Hepatocyte (in vitro differentiated cells): ENCODE measurements around the gene HTR3E. TPM values are rescaled to one million over a fixed set of nuclear protein-coding genes. Genes with fewer than 3 reads are reported as not detected.
A peak's percentile ranks its signal among the peaks of the same experiment; 100 is the strongest.

Source experiments
- DNase-seq: peaks from one replicate; pipeline ENCODE4 v3.0.0-alpha.2; 2016; ENCODE audit warnings: low spot score
- H2AFZ ChIP-seq: fragments of 200-600 bp; sonication (generic); 2 replicates; pipeline ENCODE4 v1.6.0; 2016; ENCODE audit warnings: antibody characterized with exemption, mild to moderate bottlenecking
- H3K27ac ChIP-seq: fragments of 200-600 bp; sonication (generic); 2 replicates; pipeline ENCODE4 v1.5.1; 2016; ENCODE audit warnings: mild to moderate bottlenecking
- H3K27me3 ChIP-seq: fragments of 200-600 bp; sonication (generic); 2 replicates; pipeline ENCODE4 v1.6.1; 2016
- H3K36me3 ChIP-seq: fragments of 200-600 bp; sonication (generic); replicated peaks from 2 replicates; pipeline ENCODE4 v1.5.1; 2016; ENCODE audit warnings: low read depth; ENCODE audit not compliant: insufficient read depth
- H3K4me1 ChIP-seq: fragments of 200-600 bp; sonication (generic); 2 replicates; pipeline ENCODE4 v1.5.1; 2016; ENCODE audit warnings: mild to moderate bottlenecking, moderate library complexity; ENCODE audit not compliant: insufficient read depth
- H3K4me2 ChIP-seq: fragments of 200-600 bp; sonication (generic); 2 replicates; pipeline ENCODE4 v1.6.0; 2016
- H3K4me3 ChIP-seq: fragments of 200-600 bp; sonication (generic); 2 replicates; pipeline ENCODE4 v1.5.1; 2016; ENCODE audit warnings: mild to moderate bottlenecking
- H3K79me2 ChIP-seq: fragments of 200-600 bp; sonication (generic); 2 replicates; pipeline ENCODE4 v1.6.0; 2017; ENCODE audit warnings: mild to moderate bottlenecking
- H3K9me2 ChIP-seq: fragments of 200-600 bp; sonication (generic); replicated peaks from 2 replicates; pipeline ENCODE4 v1.6.0; 2017; ENCODE audit warnings: mild to moderate bottlenecking; ENCODE audit not compliant: insufficient read depth
- H3K9me3 ChIP-seq: fragments of 200-600 bp; sonication (generic); 2 replicates; pipeline ENCODE4 v1.5.1; 2016; ENCODE audit warnings: low read depth, mild to moderate bottlenecking
- H4K20me1 ChIP-seq: fragments of 200-600 bp; sonication (generic); 2 replicates; pipeline ENCODE4 v1.6.0; 2016; ENCODE audit warnings: mild to moderate bottlenecking; ENCODE audit not compliant: insufficient read depth, poor library complexity, severe bottlenecking
- EZH2 ChIP-seq: fragments of 200-600 bp; sonication (generic); IDR thresholded peaks from 2 replicates; pipeline ENCODE4 v1.6.1; 2016; ENCODE audit warnings: antibody characterized with exemption, mild to moderate bottlenecking, borderline replicate concordance
- EZH2phosphoT487 ChIP-seq: fragments of 200-600 bp; sonication (generic); IDR thresholded peaks from one replicate; pipeline ENCODE4 v1.6.1; 2018; ENCODE audit warnings: antibody characterized with exemption, mild to moderate bottlenecking, low read depth, moderate library complexity; ENCODE audit not compliant: unreplicated experiment, severe bottlenecking
- WGBS: methylation state at CpG from one replicate; pipeline ENCODE4 v1.1.6; 2016; ENCODE audit warnings: low lambda C conversion rate; ENCODE audit errors: missing lambda C conversion rate; 5-methylcytosine and 5-hydroxymethylcytosine counted together
- polyA plus RNA-seq: library from polyadenylated mRNA; unstranded; fragments of >200 nt; fragmentation: Nextera tagmentation; extraction: Ambion mirVana; gene quantifications from 2 replicates; pipeline ENCODE4 v1.2.1, GENCODE V29; 2016
- total RNA-seq: library from RNA; depleted of rRNA; stranded (reverse); fragments of >200 nt; gene quantifications from 2 replicates; pipeline ENCODE4 v1.2.3, GENCODE V29; 2014
- TF ChIP-seq, protein P1 (sequence below): fragments of 200-600 bp; sonication (generic); IDR thresholded peaks from 2 replicates; pipeline ENCODE4 v1.5.1; 2016; ENCODE audit warnings: antibody characterized with exemption, mild to moderate bottlenecking; ENCODE audit not compliant: poor library complexity

Gene HTR3E
- total and polyA plus RNA-seq, 2 experiments from 2014 or later = not detected

DNA sequence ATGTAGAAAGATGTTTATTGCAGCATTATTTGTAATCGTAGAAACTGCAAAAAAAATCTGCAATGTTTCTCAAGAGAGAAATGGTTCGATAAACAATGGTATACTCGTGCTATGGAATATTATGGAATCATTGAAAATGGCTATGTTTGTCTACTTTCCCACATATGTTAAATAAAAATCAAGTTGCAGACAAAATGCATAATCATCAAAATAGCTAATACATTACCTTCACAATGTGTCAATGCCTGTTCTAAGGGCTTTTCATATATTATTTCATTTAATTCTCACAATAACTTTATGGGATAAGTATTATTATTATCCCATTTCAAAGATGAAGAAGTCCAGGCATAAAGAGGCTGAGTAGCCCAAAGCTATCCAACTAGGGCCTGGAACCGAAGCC, 36.1 kb downstream of the HTR3E start:
- WGBS = 94% methylated on average over 4 of the region's 4 CpGs
- Histone ChIP-seq H2AFZ (peak overlapping the region; percentile 99), H3K4me2 (no peak overlapping the region)

DNA sequence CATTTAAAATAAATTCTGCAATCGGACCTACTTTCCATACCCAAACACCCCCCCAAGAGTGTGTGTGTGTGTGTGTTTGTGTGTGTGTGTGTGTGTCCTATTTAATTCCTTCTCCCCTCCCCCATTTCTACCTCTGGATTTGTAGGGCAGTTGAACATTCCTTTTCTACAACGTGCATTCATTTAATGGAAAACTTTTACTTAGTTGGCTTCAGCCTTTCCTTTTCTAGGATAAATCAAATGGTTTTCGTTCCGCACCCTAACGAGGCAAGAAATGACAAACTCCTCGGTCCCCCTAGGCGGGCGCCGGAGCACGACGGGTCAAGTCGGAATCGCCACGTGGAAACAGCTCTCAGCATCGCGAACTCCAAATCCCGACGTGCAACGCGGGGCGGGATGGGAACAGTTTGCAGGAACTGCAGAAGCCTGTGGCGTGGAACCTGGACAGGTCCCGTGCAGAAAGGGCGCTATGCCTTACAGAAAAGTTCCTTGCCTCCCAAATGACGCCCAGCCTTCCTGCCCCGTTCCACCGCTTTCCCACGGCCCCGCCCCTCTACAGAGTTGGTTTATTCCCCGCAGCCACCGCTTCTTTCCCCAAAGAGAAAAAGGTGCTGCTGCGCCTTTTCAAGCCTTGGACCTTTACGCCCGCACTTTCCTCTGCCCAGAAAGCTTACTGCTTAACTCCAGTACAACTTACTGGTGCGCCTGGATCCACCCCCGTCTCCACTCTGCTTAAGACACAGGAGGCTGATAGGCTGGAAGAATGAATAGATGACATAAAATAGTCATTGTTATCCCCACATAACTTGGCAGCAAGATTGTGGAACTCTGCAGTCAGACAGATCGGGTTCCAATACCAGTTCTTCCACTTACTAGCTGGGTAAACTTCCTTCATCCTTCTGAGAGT, 37.2 kb downstream of the HTR3E start:
- WGBS = 1% methylated on average over 37 of the region's 37 CpGs
- H3K79me2 ChIP-seq = peaks cover 37% of the 10 kb centered on the region

More for the DNA sequence above, 36.1 kb downstream of the HTR3E start:
- peaks cover 26% of the 10 kb centered on the region for H3K79me2 ChIP-seq
- H3K27me3 ChIP-seq = no peaks in the 10 kb centered on the region
- H4K20me1 ChIP-seq = peaks cover 8% of the 10 kb centered on the region
- TF ChIP-seq, protein P1, sequence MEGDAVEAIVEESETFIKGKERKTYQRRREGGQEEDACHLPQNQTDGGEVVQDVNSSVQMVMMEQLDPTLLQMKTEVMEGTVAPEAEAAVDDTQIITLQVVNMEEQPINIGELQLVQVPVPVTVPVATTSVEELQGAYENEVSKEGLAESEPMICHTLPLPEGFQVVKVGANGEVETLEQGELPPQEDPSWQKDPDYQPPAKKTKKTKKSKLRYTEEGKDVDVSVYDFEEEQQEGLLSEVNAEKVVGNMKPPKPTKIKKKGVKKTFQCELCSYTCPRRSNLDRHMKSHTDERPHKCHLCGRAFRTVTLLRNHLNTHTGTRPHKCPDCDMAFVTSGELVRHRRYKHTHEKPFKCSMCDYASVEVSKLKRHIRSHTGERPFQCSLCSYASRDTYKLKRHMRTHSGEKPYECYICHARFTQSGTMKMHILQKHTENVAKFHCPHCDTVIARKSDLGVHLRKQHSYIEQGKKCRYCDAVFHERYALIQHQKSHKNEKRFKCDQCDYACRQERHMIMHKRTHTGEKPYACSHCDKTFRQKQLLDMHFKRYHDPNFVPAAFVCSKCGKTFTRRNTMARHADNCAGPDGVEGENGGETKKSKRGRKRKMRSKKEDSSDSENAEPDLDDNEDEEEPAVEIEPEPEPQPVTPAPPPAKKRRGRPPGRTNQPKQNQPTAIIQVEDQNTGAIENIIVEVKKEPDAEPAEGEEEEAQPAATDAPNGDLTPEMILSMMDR = no peak
- no peak for TF ChIP-seq EZH2phosphoT487
- no peak for TF ChIP-seq EZH2
- H3K9me3 ChIP-seq = no peaks in the 10 kb centered on the region
- no peaks in the 10 kb centered on the region for H3K9me2 ChIP-seq
- DNase-seq = no peak
- H3K36me3 ChIP-seq = no peaks in the 10 kb centered on the region
- peaks cover 14% of the 10 kb centered on the region for H3K4me1 ChIP-seq
- H3K4me3 ChIP-seq = no peak overlapping the region
- no peak overlapping the region for H3K27ac ChIP-seq

DNA sequence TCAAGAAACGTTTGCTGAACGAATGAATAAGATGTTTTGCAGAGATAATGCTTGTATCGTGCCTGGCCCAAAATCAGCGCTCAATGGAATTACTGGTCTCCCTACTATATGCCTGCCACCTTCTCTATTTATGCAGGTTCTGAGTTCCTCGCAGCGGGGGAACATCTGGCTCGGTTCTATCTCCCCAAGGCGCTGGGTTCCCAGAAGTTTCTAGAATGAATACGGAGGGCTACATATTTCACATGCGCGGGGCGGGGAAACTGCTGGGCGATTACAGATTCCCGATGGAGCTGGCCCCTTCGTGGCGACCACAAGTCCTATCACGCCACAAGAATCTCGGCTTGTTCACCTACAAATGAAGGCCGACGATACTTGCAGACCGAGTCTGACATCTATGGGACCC, 37.9 kb downstream of the HTR3E start:
- peak overlapping the region; percentile 93 for H3K4me2 ChIP-seq
- H3K27me3 ChIP-seq = no peaks in the 10 kb centered on the region
- no peaks in the 10 kb centered on the region for H3K9me3 ChIP-seq
- peak overlapping the region; percentile 88 for H3K27ac ChIP-seq
- H2AFZ ChIP-seq = peak overlapping the region; percentile 99
- peaks cover 8% of the 10 kb centered on the region for H4K20me1 ChIP-seq
- TF ChIP-seq, protein P1 = no peak
- no peak for TF ChIP-seq EZH2phosphoT487
- TF ChIP-seq EZH2 = no peak
- peaks cover 14% of the 10 kb centered on the region for H3K4me1 ChIP-seq
- no peak for DNase-seq
- H3K9me2 ChIP-seq = no peaks in the 10 kb centered on the region
- H3K4me3 ChIP-seq = peak overlapping the region; percentile 90
- under 1% methylated on average over 21 of the region's 21 CpGs for WGBS
- H3K36me3 ChIP-seq = no peaks in the 10 kb centered on the region
- H3K79me2 ChIP-seq = peaks cover 43% of the 10 kb centered on the region

More for the DNA sequence above, 37.2 kb downstream of the HTR3E start:
- Histone ChIP-seq H3K27ac (peak overlapping the region; percentile 88), H3K27me3 (no peaks in the 10 kb centered on the region), H4K20me1 (peaks cover 8% of the 10 kb centered on the region), H2AFZ (peak overlapping the region; percentile 99), H3K4me2 (peak overlapping the region; percentile 93), H3K9me3 (no peaks in the 10 kb centered on the region), H3K36me3 (no peaks in the 10 kb centered on the region), H3K9me2 (no peaks in the 10 kb centered on the region), H3K4me3 (peak overlapping the region; percentile 90), H3K4me1 (peaks cover 14% of the 10 kb centered on the region)
- DNase-seq = peak; percentile 88
- TF ChIP-seq EZH2 (no peak), EZH2phosphoT487 (no peak)
- TF ChIP-seq, protein P1 = no peak
